Measurements from ENCODE around the gene FZD7. TPM values are rescaled to one million over a fixed set of nuclear protein-coding genes. Genes with fewer than 3 reads are reported as not detected.

FZD7 gene
- total and polyA plus RNA-seq, 10 donors = 0.87 to 4.4 (median 1.9) TPM

DNA sequence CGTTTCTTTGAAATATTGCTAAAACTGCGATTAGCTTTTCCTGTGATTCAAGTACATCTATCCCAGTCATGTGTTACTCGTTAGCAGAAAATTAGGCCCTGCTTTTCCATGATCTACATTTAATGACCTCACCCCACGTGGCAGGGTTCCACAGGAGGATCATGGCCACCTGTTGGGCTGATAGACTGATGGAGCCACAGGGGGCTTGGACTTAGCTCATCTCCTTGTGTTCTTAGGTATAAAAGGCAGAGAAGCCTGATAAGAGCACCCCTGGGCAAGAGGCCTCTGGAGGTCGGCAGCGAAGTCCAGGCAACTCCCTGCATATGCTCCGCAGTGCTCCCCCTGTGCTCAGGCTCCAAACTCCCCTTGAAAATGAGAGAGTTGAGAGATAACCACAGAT is 12.9 kb downstream of the FZD7 start:
- no peaks in the 10 kb centered on the region for H3K9me3 ChIP-seq
- intact Hi-C loops (cut with DNase I; ENCODE audit: low total_unique reads) = no loop called here
- peaks cover 0 to 6% (median 0%) of the 10 kb centered on the region in 7 donors for H3K27me3 ChIP-seq (replicated peaks in 1 of 7)
- TF ChIP-seq POLR2A (IDR thresholded peaks at IDR 0.05) (no peak), POLR2AphosphoS5 (IDR thresholded peaks at IDR 0.05) (no peak), CTCF (IDR thresholded peaks at IDR 0.05 in 8 of 11, conservative IDR thresholded peaks at IDR 0.05 in 3 of 11) (no peak)
- WGBS, 5 donors = 87 to 95% (median 91%) methylated on average over 6 to 7 of the region's 7 CpGs
- no peaks in the 10 kb centered on the region for H3K36me3 ChIP-seq
- no peak overlapping the region for H3K27ac ChIP-seq
- DNase-seq = no peak
- no peaks in the 10 kb centered on the region for H3K4me1 ChIP-seq
- no peak overlapping the region for H3K4me3 ChIP-seq

DNA sequence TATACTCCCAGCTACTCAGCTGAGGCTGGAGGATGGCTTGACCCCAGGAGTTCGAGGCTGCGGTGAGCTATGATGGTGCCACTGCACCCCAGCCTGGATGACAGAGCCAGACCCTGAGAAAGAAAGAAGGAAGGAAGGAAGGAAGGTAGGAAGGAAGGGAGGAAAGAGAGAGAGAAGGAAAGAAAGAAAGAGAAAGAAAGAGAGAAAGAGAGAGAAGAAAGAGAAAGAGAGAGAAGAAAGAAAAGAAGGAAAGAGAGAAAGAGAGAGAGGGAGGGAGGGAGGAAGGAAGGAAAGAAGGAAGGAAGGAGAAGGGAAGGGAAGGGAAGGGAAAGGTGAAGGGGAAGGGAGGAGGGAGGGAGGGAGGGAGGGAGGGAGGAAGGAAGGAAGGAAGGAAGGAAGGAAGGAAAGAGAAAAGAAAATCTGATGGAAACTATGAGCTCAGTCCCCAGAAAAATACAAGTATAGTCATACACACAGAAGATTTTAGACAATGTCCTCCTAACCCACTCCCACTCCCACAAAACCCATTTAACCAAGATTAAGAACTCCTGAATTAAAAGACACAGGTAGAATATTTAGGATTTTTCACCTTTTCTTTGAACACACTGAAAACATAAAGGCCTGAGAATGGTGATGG is 15.6 kb downstream of the FZD7 start:
- no peak for TF ChIP-seq CTCF (IDR thresholded peaks at IDR 0.05 in 8 of 11, conservative IDR thresholded peaks at IDR 0.05 in 3 of 11)
- no peak for TF ChIP-seq POLR2AphosphoS5 (IDR thresholded peaks at IDR 0.05)
- TF ChIP-seq POLR2A (IDR thresholded peaks at IDR 0.05) = no peak
- Histone ChIP-seq H3K4me1 (no peaks in the 10 kb centered on the region), H3K27me3 (replicated peaks in 1 of 7) (peaks cover 0 to 6% (median 0%) of the 10 kb centered on the region in 7 donors), H3K9me3 (no peaks in the 10 kb centered on the region), H3K36me3 (no peaks in the 10 kb centered on the region), H3K4me3 (no peak overlapping the region), H3K27ac (no peak overlapping the region)
- intact Hi-C loops (cut with DNase I; ENCODE audit: low total_unique reads) = no loop called here
- no peak for DNase-seq
- whole genome bisulfite sequencing, 5 donors = 91 to 97% (median 95%) methylated on average over 2 of the region's 2 CpGs

GRCh38 chr2:202049840-202050239 is 16.2 kb downstream of the FZD7 start:
- no peak overlapping the region for H3K27ac ChIP-seq
- 97 to 100% (median 99%) methylated on average over 1 of the region's 1 CpG for WGBS, 5 donors
- intact Hi-C loops (cut with DNase I; ENCODE audit: low total_unique reads) = no loop called here
- TF ChIP-seq CTCF (IDR thresholded peaks at IDR 0.05 in 8 of 11, conservative IDR thresholded peaks at IDR 0.05 in 3 of 11) (no peak), POLR2A (IDR thresholded peaks at IDR 0.05) (no peak), POLR2AphosphoS5 (IDR thresholded peaks at IDR 0.05) (no peak)
- no peak for DNase-seq
- no peaks in the 10 kb centered on the region for H3K4me1 ChIP-seq
- peaks cover 0 to 10% (median 0%) of the 10 kb centered on the region in 7 donors for H3K27me3 ChIP-seq (replicated peaks in 1 of 7)
- no peaks in the 10 kb centered on the region for H3K9me3 ChIP-seq
- H3K36me3 ChIP-seq = no peaks in the 10 kb centered on the region
- no peak overlapping the region for H3K4me3 ChIP-seq

- H3K9me3 ChIP-seq = no peaks in the 10 kb centered on the region
- TF ChIP-seq CTCF (IDR thresholded peaks at IDR 0.05 in 8 of 11, conservative IDR thresholded peaks at IDR 0.05 in 3 of 11) (no peak), POLR2A (IDR thresholded peaks at IDR 0.05) (no peak), POLR2AphosphoS5 (IDR thresholded peaks at IDR 0.05) (no peak)
- intact Hi-C loops (cut with DNase I; ENCODE audit: low total_unique reads) = no loop called here
- H3K27ac ChIP-seq = no peak overlapping the region
- no peaks in the 10 kb centered on the region for H3K4me1 ChIP-seq
- no peak for DNase-seq
- no peaks in the 10 kb centered on the region for H3K36me3 ChIP-seq
- no peak overlapping the region for H3K4me3 ChIP-seq
- H3K27me3 ChIP-seq (replicated peaks in 1 of 7) = peaks cover 0 to 16% (median 0%) of the 10 kb centered on the region in 7 donors
These were observed 17.0 kb downstream of the FZD7 start for GRCh38 chr2:202050652-202051051.
